WTC11 (cell line): ENCODE results near the gene CDH19. TPM values are rescaled to one million over a fixed set of nuclear protein-coding genes. Genes with fewer than 3 reads are reported as not detected.

ENCODE experiments used
- ATAC-seq: fragments of 200-7000 bp; cut with Tn5 transposase; 2 replicates; pipeline ENCODE4 v1.10.0; 2021; ENCODE audit warnings: mild to moderate bottlenecking, moderate library complexity
- CTCF ChIA-PET: fragments of 300-600 bp; sonication (Branson Sonifier 250); formaldehyde crosslinking; loops from one replicate; lab custom pipeline; 2021; ENCODE audit warnings: antibody characterized with exemption; lab: Charles Lee
- POLR2A ChIA-PET: fragments of 350-600 bp; sonication (Branson Sonifier 250); formaldehyde crosslinking; loops from one replicate; lab custom pipeline; 2021; ENCODE audit warnings: antibody characterized with exemption; lab: Charles Lee
- DNase-seq: peaks from one replicate; pipeline ENCODE4 v3.0.0; 2021; ENCODE audit warnings: low spot score
- H3K27ac Mint-ChIP-seq: 2 replicates; pipeline ENCODE4 v1.8.0; 2021; ENCODE audit warnings: mixed read lengths
- H3K27me3 Mint-ChIP-seq: 2 replicates; pipeline ENCODE4 v1.8.0; 2021; ENCODE audit warnings: low read depth, mild to moderate bottlenecking, moderate library complexity, mixed read lengths
- H3K36me3 Mint-ChIP-seq: 2 replicates; pipeline ENCODE4 v1.8.0; 2021; ENCODE audit warnings: mixed read lengths
- H3K4me1 Mint-ChIP-seq: 2 replicates; pipeline ENCODE4 v1.8.0; 2022; ENCODE audit warnings: mixed read lengths
- H3K4me3 Mint-ChIP-seq: 2 replicates; pipeline ENCODE4 v1.8.0; 2021; ENCODE audit warnings: mild to moderate bottlenecking, moderate library complexity, mixed read lengths
- H3K9me3 Mint-ChIP-seq: 2 replicates; pipeline ENCODE4 v1.8.0; 2021; ENCODE audit warnings: mixed read lengths
- CREM ChIP-seq: sonication (generic); formaldehyde crosslinking; IDR thresholded peaks from 2 replicates; pipeline ENCODE4 v1.8.1; 2022; ENCODE audit warnings: mild to moderate bottlenecking, missing genetic modification reagents, moderate library complexity
- ELF4 ChIP-seq: sonication (generic); formaldehyde crosslinking; IDR thresholded peaks from 2 replicates; pipeline ENCODE4 v1.8.1; 2022; ENCODE audit warnings: low read depth, mild to moderate bottlenecking, moderate library complexity, missing genetic modification reagents
- EMX1 ChIP-seq: fragments of 250-450 bp; sonication (Bioruptor Pico); IDR thresholded peaks from 2 replicates; pipeline ENCODE4 v1.8.0; 2021; ENCODE audit warnings: mild to moderate bottlenecking
- GABPB1 ChIP-seq: sonication (generic); formaldehyde crosslinking; IDR thresholded peaks from 2 replicates; pipeline ENCODE4 v1.8.1; 2023; ENCODE audit warnings: mild to moderate bottlenecking, missing genetic modification reagents
- MXD4 ChIP-seq: fragments of 250-450 bp; sonication (Bioruptor Pico); IDR thresholded peaks from 2 replicates; pipeline ENCODE4 v1.8.0; 2021; ENCODE audit warnings: mild to moderate bottlenecking, moderate library complexity, borderline replicate concordance
- NFATC4 ChIP-seq: fragments of 250-450 bp; sonication (Bioruptor Pico); IDR thresholded peaks from 2 replicates; pipeline ENCODE4 v1.9.0; 2021; ENCODE audit warnings: mild to moderate bottlenecking
- NFE2L1 ChIP-seq: sonication (generic); formaldehyde crosslinking; IDR thresholded peaks from 2 replicates; pipeline ENCODE4 v1.8.1; 2023; ENCODE audit warnings: missing genetic modification reagents
- NFYB ChIP-seq: sonication (generic); formaldehyde crosslinking; conservative IDR thresholded peaks from 2 replicates; pipeline ENCODE4 v1.8.0; 2022; ENCODE audit warnings: low read depth, missing genetic modification reagents
- TEAD1 ChIP-seq: sonication (generic); formaldehyde crosslinking; IDR thresholded peaks from 2 replicates; pipeline ENCODE4 v1.8.0; 2022; ENCODE audit warnings: mild to moderate bottlenecking, missing genetic modification reagents
- ZNF219 ChIP-seq: sonication (generic); formaldehyde crosslinking; IDR thresholded peaks from 2 replicates; pipeline ENCODE4 v1.8.0; 2023; ENCODE audit warnings: missing genetic modification reagents, mild to moderate bottlenecking, borderline replicate concordance
- ZNF232 ChIP-seq: sonication (generic); formaldehyde crosslinking; IDR thresholded peaks from 2 replicates; pipeline ENCODE4 v1.8.0; 2022; ENCODE audit warnings: mild to moderate bottlenecking, missing genetic modification reagents
- ZNF317 ChIP-seq: sonication (generic); formaldehyde crosslinking; IDR thresholded peaks from 2 replicates; pipeline ENCODE4 v1.8.1; 2023; ENCODE audit warnings: low read depth, mild to moderate bottlenecking, moderate library complexity, missing genetic modification reagents, borderline replicate concordance
- total RNA-seq: library from RNA; stranded (reverse); gene quantifications from 3 replicates; pipeline ENCODE4 v1.2.3, GENCODE V29; 2021
- TF ChIP-seq, protein P1 (sequence below): sonication (generic); formaldehyde crosslinking; IDR thresholded peaks from 2 replicates; pipeline ENCODE4 v1.8.1; 2023; ENCODE audit warnings: mild to moderate bottlenecking, missing genetic modification reagents
- TF ChIP-seq, protein P2 (sequence below): sonication (generic); formaldehyde crosslinking; conservative IDR thresholded peaks from 2 replicates; pipeline ENCODE4 v1.8.1; 2023; ENCODE audit warnings: mild to moderate bottlenecking, low read depth, missing genetic modification reagents, moderate library complexity
- TF ChIP-seq, protein P3 (sequence below): fragments of 250-450 bp; sonication (Bioruptor Pico); IDR thresholded peaks from 2 replicates; pipeline ENCODE4 v2.1.2; 2022; ENCODE audit warnings: mild to moderate bottlenecking, moderate library complexity
- TF ChIP-seq, protein P4 (sequence below): sonication (generic); formaldehyde crosslinking; IDR thresholded peaks from 2 replicates; pipeline ENCODE4 v1.8.1; 2022; ENCODE audit warnings: mild to moderate bottlenecking, moderate library complexity, missing genetic modification reagents
- TF ChIP-seq, protein P5 (sequence below): sonication (generic); formaldehyde crosslinking; IDR thresholded peaks from 2 replicates; pipeline ENCODE4 v1.8.0; 2022; ENCODE audit warnings: mild to moderate bottlenecking, missing genetic modification reagents

The CDH19 gene
- total RNA-seq, 1 experiment from 2014 or later = not detected

DNA sequence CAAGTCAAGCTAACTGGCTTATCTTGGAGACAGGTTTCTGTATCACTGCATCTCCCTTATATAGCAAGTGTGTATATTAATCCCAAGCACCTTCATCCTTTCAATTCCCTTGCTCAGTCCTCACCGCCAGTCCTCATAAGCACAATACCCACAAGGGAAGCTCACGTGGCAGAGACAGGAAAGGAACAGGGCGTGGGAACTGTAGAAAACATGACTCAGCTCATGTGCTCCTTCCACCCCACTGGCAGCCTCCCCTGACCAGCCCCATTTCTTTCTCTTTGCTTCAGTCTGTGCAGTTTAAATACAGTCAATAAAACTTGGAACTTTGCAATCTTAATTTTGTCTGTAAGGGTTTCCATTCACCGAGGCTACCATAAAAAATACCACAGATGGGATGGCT, 36.5 kb upstream of the CDH19 start (continued):
- TF ChIP-seq, protein P1, sequence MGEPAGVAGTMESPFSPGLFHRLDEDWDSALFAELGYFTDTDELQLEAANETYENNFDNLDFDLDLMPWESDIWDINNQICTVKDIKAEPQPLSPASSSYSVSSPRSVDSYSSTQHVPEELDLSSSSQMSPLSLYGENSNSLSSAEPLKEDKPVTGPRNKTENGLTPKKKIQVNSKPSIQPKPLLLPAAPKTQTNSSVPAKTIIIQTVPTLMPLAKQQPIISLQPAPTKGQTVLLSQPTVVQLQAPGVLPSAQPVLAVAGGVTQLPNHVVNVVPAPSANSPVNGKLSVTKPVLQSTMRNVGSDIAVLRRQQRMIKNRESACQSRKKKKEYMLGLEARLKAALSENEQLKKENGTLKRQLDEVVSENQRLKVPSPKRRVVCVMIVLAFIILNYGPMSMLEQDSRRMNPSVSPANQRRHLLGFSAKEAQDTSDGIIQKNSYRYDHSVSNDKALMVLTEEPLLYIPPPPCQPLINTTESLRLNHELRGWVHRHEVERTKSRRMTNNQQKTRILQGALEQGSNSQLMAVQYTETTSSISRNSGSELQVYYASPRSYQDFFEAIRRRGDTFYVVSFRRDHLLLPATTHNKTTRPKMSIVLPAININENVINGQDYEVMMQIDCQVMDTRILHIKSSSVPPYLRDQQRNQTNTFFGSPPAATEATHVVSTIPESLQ (CRISPR knock-in tag) = no peak
- TF ChIP-seq NFE2L1 (CRISPR knock-in tag) (no peak), ZNF219 (no peak), GABPB1 (CRISPR knock-in tag) (no peak), TEAD1 (no peak), ZNF317 (no peak), NFYB (CRISPR knock-in tag) (no peak), MXD4 (CRISPR knock-in tag) (no peak)
- TF ChIP-seq, protein P2, sequence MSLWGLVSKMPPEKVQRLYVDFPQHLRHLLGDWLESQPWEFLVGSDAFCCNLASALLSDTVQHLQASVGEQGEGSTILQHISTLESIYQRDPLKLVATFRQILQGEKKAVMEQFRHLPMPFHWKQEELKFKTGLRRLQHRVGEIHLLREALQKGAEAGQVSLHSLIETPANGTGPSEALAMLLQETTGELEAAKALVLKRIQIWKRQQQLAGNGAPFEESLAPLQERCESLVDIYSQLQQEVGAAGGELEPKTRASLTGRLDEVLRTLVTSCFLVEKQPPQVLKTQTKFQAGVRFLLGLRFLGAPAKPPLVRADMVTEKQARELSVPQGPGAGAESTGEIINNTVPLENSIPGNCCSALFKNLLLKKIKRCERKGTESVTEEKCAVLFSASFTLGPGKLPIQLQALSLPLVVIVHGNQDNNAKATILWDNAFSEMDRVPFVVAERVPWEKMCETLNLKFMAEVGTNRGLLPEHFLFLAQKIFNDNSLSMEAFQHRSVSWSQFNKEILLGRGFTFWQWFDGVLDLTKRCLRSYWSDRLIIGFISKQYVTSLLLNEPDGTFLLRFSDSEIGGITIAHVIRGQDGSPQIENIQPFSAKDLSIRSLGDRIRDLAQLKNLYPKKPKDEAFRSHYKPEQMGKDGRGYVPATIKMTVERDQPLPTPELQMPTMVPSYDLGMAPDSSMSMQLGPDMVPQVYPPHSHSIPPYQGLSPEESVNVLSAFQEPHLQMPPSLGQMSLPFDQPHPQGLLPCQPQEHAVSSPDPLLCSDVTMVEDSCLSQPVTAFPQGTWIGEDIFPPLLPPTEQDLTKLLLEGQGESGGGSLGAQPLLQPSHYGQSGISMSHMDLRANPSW (CRISPR knock-in tag) = no peak
- TF ChIP-seq, protein P3, sequence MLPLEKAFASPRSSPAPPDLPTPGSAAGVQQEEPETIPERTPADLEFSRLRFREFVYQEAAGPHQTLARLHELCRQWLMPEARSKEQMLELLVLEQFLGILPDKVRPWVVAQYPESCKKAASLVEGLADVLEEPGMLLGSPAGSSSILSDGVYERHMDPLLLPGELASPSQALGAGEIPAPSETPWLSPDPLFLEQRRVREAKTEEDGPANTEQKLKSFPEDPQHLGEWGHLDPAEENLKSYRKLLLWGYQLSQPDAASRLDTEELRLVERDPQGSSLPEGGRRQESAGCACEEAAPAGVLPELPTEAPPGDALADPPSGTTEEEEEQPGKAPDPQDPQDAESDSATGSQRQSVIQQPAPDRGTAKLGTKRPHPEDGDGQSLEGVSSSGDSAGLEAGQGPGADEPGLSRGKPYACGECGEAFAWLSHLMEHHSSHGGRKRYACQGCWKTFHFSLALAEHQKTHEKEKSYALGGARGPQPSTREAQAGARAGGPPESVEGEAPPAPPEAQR (CRISPR knock-in tag) = no peak
- TF ChIP-seq, all 79 proteins: peak for 0

DNA sequence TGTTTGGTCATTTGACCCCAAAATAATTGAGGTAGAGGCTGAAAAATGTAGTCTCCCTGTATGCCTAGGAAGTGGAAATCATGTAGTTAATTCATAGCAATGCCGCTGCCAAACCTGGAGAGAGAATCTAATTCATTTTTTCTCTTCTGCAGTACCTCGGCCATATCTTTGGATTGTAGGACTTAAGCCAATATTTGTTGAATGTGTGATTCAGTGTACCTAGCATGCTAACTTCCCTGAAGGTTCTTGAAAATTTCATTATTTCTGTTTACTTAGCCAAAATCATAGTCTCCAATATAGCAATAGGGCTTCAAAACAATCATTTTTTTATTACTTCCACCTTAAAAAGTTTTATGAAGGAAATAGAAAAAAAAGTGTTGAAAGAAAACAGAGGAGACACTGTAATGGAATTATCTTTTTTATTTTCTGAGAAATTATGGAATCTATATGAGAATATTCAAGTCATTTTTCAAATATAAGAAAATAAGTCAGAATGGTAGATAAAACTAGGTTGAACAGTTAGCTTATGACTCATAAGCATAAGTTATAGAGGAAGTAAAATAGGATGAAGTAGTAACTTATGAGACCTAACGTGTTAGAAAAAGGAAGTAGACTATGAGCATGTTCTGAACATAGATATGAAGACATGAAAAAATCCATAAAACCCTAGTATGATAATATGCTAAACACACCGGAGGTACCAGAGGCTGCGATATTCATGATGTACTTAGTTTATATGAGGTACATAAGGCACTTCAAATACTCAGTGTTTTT, 35.2 kb upstream of the CDH19 start:
- TF ChIP-seq CREM (CRISPR knock-in tag) (no peak), EMX1 (CRISPR knock-in tag) (no peak), ZNF232 (CRISPR knock-in tag) (no peak), ELF4 (CRISPR knock-in tag) (no peak), NFATC4 (no peak)
- TF ChIP-seq, protein P4, sequence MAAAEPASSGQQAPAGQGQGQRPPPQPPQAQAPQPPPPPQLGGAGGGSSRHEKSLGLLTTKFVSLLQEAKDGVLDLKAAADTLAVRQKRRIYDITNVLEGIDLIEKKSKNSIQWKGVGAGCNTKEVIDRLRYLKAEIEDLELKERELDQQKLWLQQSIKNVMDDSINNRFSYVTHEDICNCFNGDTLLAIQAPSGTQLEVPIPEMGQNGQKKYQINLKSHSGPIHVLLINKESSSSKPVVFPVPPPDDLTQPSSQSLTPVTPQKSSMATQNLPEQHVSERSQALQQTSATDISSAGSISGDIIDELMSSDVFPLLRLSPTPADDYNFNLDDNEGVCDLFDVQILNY (CRISPR knock-in tag) = no peak
- TF ChIP-seq, protein P5, sequence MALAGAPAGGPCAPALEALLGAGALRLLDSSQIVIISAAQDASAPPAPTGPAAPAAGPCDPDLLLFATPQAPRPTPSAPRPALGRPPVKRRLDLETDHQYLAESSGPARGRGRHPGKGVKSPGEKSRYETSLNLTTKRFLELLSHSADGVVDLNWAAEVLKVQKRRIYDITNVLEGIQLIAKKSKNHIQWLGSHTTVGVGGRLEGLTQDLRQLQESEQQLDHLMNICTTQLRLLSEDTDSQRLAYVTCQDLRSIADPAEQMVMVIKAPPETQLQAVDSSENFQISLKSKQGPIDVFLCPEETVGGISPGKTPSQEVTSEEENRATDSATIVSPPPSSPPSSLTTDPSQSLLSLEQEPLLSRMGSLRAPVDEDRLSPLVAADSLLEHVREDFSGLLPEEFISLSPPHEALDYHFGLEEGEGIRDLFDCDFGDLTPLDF (CRISPR knock-in tag) = no peak
- Mint-ChIP-seq H3K36me3 (peaks cover 3% of the 10 kb centered on the region; the same call in 1 of the 2 replicates), H3K27me3 (no peaks in the 10 kb centered on the region), H3K9me3 (peaks cover 20% of the 10 kb centered on the region), H3K4me3 (no peak overlapping the region), H3K4me1 (peaks cover 3% of the 10 kb centered on the region), H3K27ac (no peak overlapping the region)
- ChIA-PET POLR2A (no interaction called here), CTCF (no interaction called here)
- DNase-seq (no peak), ATAC-seq (no peak)
